Right hindlimb (tissue), 1 donor: ENCODE results near the gene ZNF627.
"Not testable (repeated sequence)": the region's sequence is repeated elsewhere in the genome, so short reads cannot be mapped to it uniquely, and the experiment has no call there.

Experiments used
- DNase-seq: peaks from one replicate; pipeline ENCODE4 v3.0.0-alpha.2; 2018

ZNF627 gene

GRCh38 chr19:11597202-11598102 lies at the start of gene ZNF627:
TSS of gene ZNF627 (plus strand) at chr19:11597483. CDS start at chr19:11597628, 145 bp downstream.
- peak; percentile 99 for DNase-seq

GRCh38 chr19:11547929-11548700 lies 49.2 kb upstream of the ZNF627 start:
- no peak for DNase-seq

GRCh38 chr19:11549386-11549953 lies 47.8 kb upstream of the ZNF627 start:
- no peak for DNase-seq

- no peak for DNase-seq
These were observed 47.0 kb upstream of the ZNF627 start for GRCh38 chr19:11550265-11550664.

GRCh38 chr19:11551603-11552235 lies 45.6 kb upstream of the ZNF627 start:
- no peak for DNase-seq

- DNase-seq: no peak
These were observed 44.5 kb upstream of the ZNF627 start for GRCh38 chr19:11552666-11553372.

- DNase-seq: no peak
These were observed 43.1 kb upstream of the ZNF627 start for GRCh38 chr19:11554160-11554559.

GRCh38 chr19:11555246-11555645 lies 42.0 kb upstream of the ZNF627 start:
- DNase-seq: no peak

- DNase-seq: no peak
These were observed 40.5 kb upstream of the ZNF627 start for GRCh38 chr19:11556634-11557420.

- peak; percentile 98 for DNase-seq
These were observed 38.1 kb upstream of the ZNF627 start, which contains the start of gene ELOF1 for GRCh38 chr19:11558881-11559828. TSS of gene ELOF1 (minus strand) at chr19:11559230. CDS start at chr19:11554347, 4,883 bp downstream.

GRCh38 chr19:11560404-11561051 lies 36.8 kb upstream of the ZNF627 start:
- peak; percentile 52 for DNase-seq

- DNase-seq: no peak
These were observed 33.8 kb upstream of the ZNF627 start for GRCh38 chr19:11563532-11563931.

- DNase-seq: not testable (repeated sequence)
These were observed 33.0 kb upstream of the ZNF627 start for GRCh38 chr19:11564082-11564807.

- not testable (repeated sequence) for DNase-seq
These were observed 31.7 kb upstream of the ZNF627 start for GRCh38 chr19:11565649-11565980.

- DNase-seq: no peak
These were observed 31.1 kb upstream of the ZNF627 start for GRCh38 chr19:11566164-11566563.

- DNase-seq: no peak
These were observed 27.2 kb upstream of the ZNF627 start for GRCh38 chr19:11570039-11570462.

- DNase-seq: not testable (repeated sequence)
These were observed 23.9 kb upstream of the ZNF627 start for GRCh38 chr19:11573354-11573753.

GRCh38 chr19:11573763-11574162 lies 23.5 kb upstream of the ZNF627 start:
- not testable (repeated sequence) for DNase-seq

GRCh38 chr19:11574689-11575088 lies 22.6 kb upstream of the ZNF627 start:
- DNase-seq: no peak
